PC-3 (cell line): Measurements from ENCODE around the gene SMPD1. TPM values are rescaled to one million over a fixed set of nuclear protein-coding genes. Genes with fewer than 3 reads are reported as not detected.

Source experiments
- ATAC-seq: fragments of 200-7000 bp; cut with Tn5 transposase; 2 replicates; pipeline ENCODE4 v1.9.1; 2020; ENCODE audit warnings: mild to moderate bottlenecking, moderate library complexity
- BruUV-seq: library from RNA; stranded (reverse); fragments of 400-500 nt; replicated peaks from 2 replicates; lab custom pipeline; 2021; lab: Mats Ljungman, UMichigan
- CTCF ChIA-PET: fragments of 300-600 bp; sonication (Branson Sonifier 250); formaldehyde crosslinking; loops from one replicate; lab custom pipeline; 2022; ENCODE audit warnings: antibody characterized with exemption; lab: Charles Lee
- POLR2A ChIA-PET: fragments of 300-600 bp; sonication (Branson Sonifier 250); formaldehyde crosslinking; loops from one replicate; lab custom pipeline; 2022; ENCODE audit warnings: antibody characterized with exemption; ENCODE audit not compliant: unreplicated experiment; lab: Charles Lee
- DNase-seq: peaks from one replicate; pipeline ENCODE4 v3.0.0-alpha.2; 2015
- H2AFZ ChIP-seq: fragments of 300-600 bp; sonication (generic); 2 replicates; pipeline ENCODE4 v1.6.0; 2016; ENCODE audit warnings: antibody characterized with exemption, low read length
- H3F3A ChIP-seq: fragments of 300-600 bp; sonication (generic); one replicate; pipeline ENCODE4 v1.6.0; 2017; ENCODE audit warnings: antibody characterized with exemption, low read length, control low read depth, mild to moderate bottlenecking; ENCODE audit not compliant: unreplicated experiment
- H3K27ac ChIP-seq: fragments of 300-600 bp; sonication (generic); 2 replicates; pipeline ENCODE4 v1.5.1; 2016; ENCODE audit warnings: mild to moderate bottlenecking, low read length
- H3K27me3 ChIP-seq: fragments of 300-600 bp; sonication (generic); 2 replicates; pipeline ENCODE4 v1.6.1; 2016; ENCODE audit warnings: low read length, mixed read lengths
- H3K36me3 ChIP-seq: fragments of 300-600 bp; sonication (generic); 2 replicates; pipeline ENCODE4 v1.6.1; 2016; ENCODE audit warnings: low read depth, mixed run types, low read length, mixed read lengths
- H3K4me1 ChIP-seq: fragments of 300-600 bp; sonication (generic); 2 replicates; pipeline ENCODE4 v1.5.1; 2016; ENCODE audit warnings: low read length; ENCODE audit not compliant: insufficient read depth
- H3K4me2 ChIP-seq: fragments of 300-600 bp; sonication (generic); 2 replicates; pipeline ENCODE4 v1.6.0; 2016; ENCODE audit warnings: low read length
- H3K4me3 ChIP-seq: fragments of 300-600 bp; sonication (generic); 2 replicates; pipeline ENCODE4 v1.5.1; 2016; ENCODE audit warnings: mild to moderate bottlenecking, low read length, mixed read lengths
- H3K79me2 ChIP-seq: fragments of 300-600 bp; sonication (generic); 2 replicates; pipeline ENCODE4 v1.6.1; 2017; ENCODE audit warnings: low read length, mixed read lengths
- H3K9ac ChIP-seq: fragments of 300-600 bp; sonication (generic); 2 replicates; pipeline ENCODE4 v1.6.0; 2016; ENCODE audit warnings: mild to moderate bottlenecking, low read length
- H3K9me2 ChIP-seq: fragments of 300-600 bp; sonication (generic); replicated peaks from 2 replicates; pipeline ENCODE4 v1.6.1; 2016; ENCODE audit warnings: mixed run types, low read length, mixed read lengths
- H3K9me3 ChIP-seq: fragments of 300-600 bp; sonication (generic); 2 replicates; pipeline ENCODE4 v1.6.1; 2016; ENCODE audit warnings: low read length, mixed read lengths
- H4K20me1 ChIP-seq: fragments of 300-600 bp; sonication (generic); 2 replicates; pipeline ENCODE4 v1.6.1; 2016; ENCODE audit warnings: low read length, mixed read lengths
- CTCF ChIP-seq: fragments of 300-600 bp; sonication (generic); conservative IDR thresholded peaks from 2 replicates; pipeline ENCODE4 v1.5.1; 2017; ENCODE audit warnings: antibody characterized with exemption, low read depth, mild to moderate bottlenecking, low read length
- EZH2 ChIP-seq: fragments of 300-600 bp; sonication (generic); IDR thresholded peaks from one replicate; pipeline ENCODE4 v1.6.1; 2017; ENCODE audit warnings: antibody characterized with exemption, mild to moderate bottlenecking, low read length; ENCODE audit not compliant: unreplicated experiment
- EZH2phosphoT487 ChIP-seq: fragments of 300-600 bp; sonication (generic); IDR thresholded peaks from 2 replicates; pipeline ENCODE4 v1.6.1; 2018; ENCODE audit warnings: mild to moderate bottlenecking, antibody characterized with exemption, low read length, borderline replicate concordance
- intact Hi-C: fragments of 100-400 bp; cut with micrococcal nuclease; formaldehyde crosslinking; loops from 2 replicates; pipeline ENCODE4 v1.9.0; 2023
- total RNA-seq: library from RNA; depleted of rRNA; stranded (reverse); fragments of >200 nt; gene quantifications from 2 replicates; pipeline ENCODE4 v1.2.3, GENCODE V29; 2014

The SMPD1 gene
- total RNA-seq, 1 experiment from 2014 or later = 12.1 TPM

GRCh38 chr11:6404342-6405051 lies 14.2 kb downstream of the SMPD1 start:
- CTCF ChIA-PET = no interaction called here

GRCh38 chr11:6405052-6405667 lies 14.9 kb downstream of the SMPD1 start:
- no peak for ATAC-seq
- intact Hi-C loops = no loop called here
- POLR2A ChIA-PET = no interaction called here

More at GRCh38 chr11:6404342-6405051, 14.2 kb downstream of the SMPD1 start:
- POLR2A ChIA-PET = no interaction called here
- Histone ChIP-seq H3K4me3 (no peak overlapping the region), H4K20me1 (no peaks in the 10 kb centered on the region), H3K36me3 (no peaks in the 10 kb centered on the region), H3K4me2 (no peak overlapping the region), H3K9me2 (no peaks in the 10 kb centered on the region), H3K27me3 (no peaks in the 10 kb centered on the region), H3K9me3 (no peaks in the 10 kb centered on the region), H3K27ac (no peak overlapping the region), H2AFZ (no peak overlapping the region), H3K9ac (no peak overlapping the region), H3F3A (no peaks in the 10 kb centered on the region), H3K4me1 (no peaks in the 10 kb centered on the region), H3K79me2 (no peaks in the 10 kb centered on the region)
- no peak for TF ChIP-seq EZH2phosphoT487
- TF ChIP-seq CTCF = no peak
- no peak for TF ChIP-seq EZH2
- ATAC-seq (no peak), DNase-seq (no peak)
- BruUV-seq = no TSS peak
- intact Hi-C loops = no loop called here

More at GRCh38 chr11:6405052-6405667, 14.9 kb downstream of the SMPD1 start:
- CTCF ChIA-PET = no interaction called here
- H3K4me2 ChIP-seq = no peak overlapping the region
- no peak overlapping the region for H3K9ac ChIP-seq
- H3K4me3 ChIP-seq = no peak overlapping the region
- no peak overlapping the region for H2AFZ ChIP-seq
- no peaks in the 10 kb centered on the region for H3K9me3 ChIP-seq
- H3F3A ChIP-seq = no peaks in the 10 kb centered on the region
- H3K27ac ChIP-seq = no peak overlapping the region
- no peaks in the 10 kb centered on the region for H4K20me1 ChIP-seq
- no peaks in the 10 kb centered on the region for H3K9me2 ChIP-seq
- BruUV-seq = no TSS peak
- H3K36me3 ChIP-seq = no peaks in the 10 kb centered on the region
- H3K27me3 ChIP-seq = no peaks in the 10 kb centered on the region
- no peaks in the 10 kb centered on the region for H3K79me2 ChIP-seq
- no peak for DNase-seq
- no peaks in the 10 kb centered on the region for H3K4me1 ChIP-seq
- no peak for TF ChIP-seq EZH2
- TF ChIP-seq CTCF = no peak
- no peak for TF ChIP-seq EZH2phosphoT487
